ENCODE results near the gene RALGPS1.

The RALGPS1 gene

DNA sequence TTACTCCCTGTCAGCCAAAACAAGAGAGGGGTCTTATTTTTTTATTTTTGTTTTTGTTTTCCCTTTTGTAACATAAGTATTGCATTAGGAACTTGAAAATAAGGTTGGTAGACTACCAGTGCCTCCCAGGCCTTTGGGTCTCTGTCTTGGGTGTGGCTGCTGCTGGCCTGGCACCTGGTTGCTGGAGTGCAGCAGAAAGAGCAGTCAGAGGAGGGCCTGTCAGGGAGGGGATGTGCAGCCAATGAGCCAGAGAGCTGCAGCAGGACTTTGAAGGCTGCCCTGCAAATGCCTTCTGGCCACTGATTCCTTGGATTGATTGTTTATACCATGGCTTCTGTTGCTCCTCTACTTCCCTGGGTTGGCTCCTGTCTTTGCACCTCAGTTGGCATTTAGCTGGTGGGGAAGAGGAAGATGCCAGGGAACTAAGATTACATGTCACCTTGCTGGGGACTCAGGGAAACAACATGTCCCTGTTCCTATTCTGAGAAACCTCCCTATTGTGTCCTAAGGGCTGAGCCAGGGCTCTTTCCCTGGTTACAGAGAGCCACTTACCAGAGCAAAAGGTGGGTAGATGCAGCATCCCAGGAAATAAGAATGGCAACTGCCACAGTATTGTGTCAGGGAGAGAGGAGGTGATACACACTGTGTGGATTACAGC, 141.3 kb downstream of the RALGPS1 start:
- no peak for DNase-seq

DNA sequence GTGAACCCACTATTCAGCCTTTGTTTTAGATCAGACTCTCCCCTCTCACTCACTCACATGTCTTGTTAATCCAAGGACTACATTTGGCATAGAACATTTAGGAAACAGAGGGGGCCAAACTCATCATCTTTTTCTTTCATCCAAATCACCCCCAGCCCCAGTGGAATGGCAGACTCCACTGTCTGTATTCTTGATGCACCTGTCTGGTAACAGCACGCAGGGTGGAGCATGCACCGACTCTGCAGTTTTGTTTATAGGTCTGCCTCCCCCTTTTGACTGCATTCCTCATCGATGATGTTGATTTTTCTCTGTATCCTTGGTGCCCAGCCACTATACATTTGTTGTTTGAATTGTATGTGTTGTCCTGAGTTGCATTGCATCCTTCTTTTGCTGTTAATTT, 141.9 kb downstream of the RALGPS1 start:
- DNase-seq = no peak

DNA sequence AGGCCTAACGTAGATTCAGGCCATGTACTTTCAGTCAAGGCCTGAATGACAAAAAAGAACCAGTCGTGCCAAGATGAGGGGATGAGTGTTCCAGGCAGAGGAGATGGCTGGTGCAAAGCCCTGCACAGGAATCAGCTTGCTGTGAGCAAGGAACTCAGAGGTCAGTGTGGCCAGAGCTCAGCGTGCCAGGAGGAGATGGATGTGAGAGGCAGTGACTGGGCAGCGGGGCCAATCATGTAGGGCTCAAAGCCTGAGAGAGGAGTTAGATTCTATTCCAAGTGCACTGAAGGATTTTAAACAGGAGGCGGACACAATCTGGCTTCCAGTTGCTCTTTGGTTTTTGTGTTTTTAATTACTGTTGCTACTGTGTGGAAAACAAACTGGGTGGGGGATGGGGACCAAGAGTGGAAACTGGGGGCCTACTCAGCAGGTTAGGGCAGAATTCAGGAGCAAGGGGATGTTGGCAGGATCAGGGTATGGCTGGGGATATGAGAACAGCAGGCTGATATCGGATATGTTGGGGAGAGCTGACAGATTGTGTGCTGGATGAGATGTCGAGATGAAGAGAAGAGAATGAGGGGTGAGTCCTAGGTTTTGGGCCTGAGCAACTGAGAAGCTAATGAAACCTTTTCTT, 143.5 kb downstream of the RALGPS1 start:
- no peak for DNase-seq

DNA sequence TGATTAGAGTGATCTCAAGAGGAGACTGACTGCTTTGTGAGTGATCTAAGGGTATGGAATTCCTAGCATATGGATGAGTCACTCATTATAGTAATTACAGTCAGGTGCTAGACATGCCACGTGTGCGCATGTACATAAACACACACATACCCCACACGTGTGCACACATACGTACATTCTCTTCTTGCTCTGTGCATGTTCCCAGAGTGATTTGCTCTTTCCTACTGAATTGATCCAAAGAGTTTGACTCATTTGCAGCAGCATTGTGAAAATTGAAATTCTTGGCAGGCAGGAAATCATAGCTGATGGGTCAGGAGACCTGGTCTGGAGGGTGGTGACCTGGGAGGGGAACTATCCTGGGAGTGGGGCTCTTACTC, 144.1 kb downstream of the RALGPS1 start:
- DNase-seq = no peak

DNA sequence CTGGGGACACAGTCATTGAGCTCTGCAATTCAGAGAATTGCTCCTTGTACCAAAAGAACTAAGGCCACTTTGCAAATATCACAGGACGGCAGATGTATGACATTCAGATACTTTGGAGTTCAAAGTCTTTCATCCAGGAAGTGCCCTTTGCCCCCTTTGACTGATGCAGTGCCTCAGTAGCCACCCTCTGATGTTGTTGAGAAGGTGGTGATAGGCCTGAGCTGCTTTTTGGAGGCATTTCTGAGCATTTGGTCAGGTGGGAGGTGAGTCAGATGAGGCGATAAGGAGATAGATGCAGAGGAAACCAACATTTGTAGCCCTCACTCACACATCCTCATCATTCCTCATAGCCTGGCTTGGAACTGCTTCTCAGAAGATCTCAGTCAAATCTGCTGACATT, 144.4 kb downstream of the RALGPS1 start:
- DNase-seq = no peak

DNA sequence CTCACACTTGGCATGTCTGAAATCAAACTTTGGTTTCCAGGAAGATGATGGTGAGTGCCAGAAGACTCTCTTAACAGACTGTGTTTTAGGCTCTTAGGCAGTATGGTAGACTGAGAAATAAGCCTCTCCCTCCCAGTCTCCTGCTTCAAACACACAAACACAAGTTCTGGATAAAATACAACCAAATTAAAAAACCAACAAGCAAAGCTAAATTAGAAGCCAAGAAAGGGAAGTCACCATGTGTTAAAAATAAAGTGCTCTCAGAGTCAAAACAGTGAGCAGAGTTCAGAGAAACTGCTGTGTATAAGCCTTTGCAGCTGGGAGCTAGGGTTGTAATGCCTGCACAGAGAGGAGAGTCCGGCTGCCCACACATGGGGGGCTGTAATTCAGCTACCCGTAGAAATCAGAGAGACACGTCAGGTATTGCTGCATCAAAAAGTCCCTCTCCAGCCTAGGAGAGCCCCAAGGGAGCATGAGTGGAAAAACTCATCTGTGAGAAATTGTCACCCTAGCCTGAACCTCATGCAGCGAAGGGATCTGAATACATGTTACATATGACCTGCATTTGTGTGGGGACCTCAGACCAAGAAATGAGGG, 145.3 kb downstream of the RALGPS1 start:
- no peak for DNase-seq

DNA sequence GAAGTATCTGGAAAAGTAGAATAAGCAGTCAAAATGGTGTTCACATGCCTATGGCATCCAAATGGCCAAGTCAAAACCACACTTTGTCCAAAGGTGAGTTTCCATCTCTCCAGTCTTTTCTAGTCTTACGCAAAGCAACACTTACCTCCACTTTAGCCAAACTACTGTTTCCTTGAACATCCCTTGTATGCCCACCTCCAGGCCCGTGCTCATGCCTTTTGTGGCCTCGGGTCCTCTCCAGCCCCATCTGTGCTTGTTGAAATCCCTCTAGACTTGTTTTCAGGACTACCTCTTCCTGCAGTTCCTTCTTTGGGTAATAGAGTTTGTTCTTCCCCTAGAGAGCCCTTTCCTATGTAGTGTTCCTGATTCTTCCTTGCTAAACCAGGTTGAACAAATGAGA, 146.8 kb downstream of the RALGPS1 start:
- DNase-seq = no peak

DNA sequence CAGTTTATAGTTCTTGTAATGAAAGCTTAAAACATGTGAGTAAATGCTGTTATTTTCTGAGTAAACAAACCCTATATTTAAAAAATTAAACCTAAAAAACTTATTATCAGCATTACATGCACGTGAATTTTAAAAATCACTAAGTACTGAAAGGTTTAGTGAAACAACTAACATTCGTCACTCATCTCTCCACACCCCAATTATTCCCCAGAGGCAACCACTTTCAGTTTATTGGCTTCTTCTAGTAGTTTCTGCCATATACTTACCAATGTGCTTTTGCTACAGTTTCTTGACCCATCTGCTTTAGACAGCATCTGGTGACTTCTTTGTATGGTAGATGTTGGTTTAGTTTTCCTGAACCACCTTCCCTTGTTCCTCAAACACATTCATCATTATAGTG, 149.8 kb downstream of the RALGPS1 start:
- DNase-seq = no peak

DNA sequence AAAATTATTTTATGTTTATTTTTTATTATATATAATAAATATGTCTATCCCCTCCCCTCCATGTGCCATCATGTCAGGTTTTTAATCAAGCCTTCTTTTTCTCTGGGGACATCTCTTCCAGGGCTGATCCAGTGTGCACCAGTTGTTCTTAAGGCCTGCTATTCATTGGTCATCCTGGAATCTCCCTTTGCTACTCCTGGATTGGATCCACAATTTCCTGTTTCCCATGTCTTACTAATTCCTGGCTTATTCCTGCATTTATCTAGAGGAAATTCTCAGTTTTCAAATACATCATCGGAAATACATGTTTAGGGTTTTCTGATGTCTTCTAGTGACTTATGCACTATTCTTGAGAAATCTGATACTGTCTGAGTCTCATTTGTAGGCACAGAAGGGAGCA, 151.0 kb downstream of the RALGPS1 start:
- no peak for DNase-seq

DNA sequence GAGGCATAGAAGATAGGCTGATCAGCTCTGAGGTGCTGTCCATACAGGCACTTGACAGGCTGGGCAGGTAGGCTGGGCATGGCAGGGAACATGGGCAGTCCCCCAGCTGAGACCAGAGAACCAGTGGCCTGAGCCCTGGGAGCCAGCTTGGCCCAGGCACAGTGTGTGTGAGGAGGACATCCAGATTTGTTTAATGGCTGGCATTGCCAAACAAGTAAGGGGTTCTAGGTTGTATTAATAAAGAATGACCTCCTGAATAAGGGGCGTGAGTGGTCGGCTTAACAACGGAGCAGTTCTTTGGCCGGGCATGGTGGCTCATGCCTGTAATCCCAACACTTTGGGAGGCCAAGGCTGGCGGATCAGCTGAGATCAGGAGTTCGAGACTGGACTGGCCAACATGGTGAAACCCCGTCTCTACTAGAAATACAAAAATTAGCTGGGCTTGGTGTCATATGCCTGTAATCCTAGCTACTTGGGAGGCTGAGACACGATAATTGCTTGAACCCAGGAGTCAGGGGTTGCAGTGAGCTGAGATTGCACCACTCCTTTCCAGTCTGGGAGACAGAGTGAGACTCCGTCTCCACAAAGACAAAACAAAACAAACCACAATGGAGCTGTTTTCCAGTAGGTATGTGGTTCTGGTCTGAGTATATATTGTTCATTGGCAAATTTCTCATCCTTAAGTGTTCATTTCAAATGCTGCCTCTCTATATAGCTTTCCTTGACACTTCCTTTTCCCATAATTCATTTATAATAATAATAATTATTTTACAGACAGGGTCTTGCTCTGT, 151.7 kb downstream of the RALGPS1 start:
- DNase-seq = no peak

DNA sequence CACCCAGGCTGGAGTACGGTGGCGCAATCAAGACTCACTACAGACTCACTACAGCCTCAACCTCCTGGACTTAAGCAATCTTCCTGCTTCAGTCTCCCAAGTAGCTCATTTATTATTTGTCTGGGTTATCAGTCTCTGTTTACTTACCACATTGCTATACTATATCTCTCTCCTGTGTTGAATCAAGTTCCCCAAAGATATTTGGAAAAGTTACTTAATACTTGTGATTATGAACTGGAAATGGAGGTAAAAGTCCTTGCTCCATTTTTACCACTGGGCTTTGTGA, 152.2 kb downstream of the RALGPS1 start:
- DNase-seq = no peak

DNA sequence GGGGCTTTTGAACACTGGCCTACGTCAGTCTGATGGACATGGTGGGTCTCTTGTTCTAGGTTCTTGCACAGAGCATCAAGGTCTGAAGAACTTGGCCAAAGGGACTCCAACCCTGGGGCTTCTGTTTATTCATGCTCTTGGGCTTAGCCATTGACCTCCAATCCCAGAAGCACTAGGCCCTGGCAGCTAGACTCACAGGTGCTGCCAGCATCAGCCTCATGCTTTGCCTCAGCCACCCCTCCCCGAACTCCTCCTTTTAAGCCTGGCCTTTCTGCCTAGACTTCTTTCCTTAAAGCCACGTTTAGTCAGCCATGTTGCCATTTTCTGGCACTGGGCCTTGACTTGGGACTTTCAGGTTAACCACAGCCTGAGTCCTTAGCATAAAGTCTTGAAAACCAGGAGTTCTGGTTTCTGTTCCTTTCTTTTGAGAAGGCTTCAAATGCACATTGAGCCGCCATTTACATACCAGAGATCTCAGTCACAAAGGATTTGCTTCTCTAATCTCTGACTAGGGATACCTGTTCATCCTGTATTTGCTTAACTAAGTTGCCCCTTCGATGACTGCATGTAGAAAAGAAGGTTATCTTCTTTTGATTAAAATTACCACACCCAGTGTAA, 153.1 kb downstream of the RALGPS1 start:
- no peak for DNase-seq

DNA sequence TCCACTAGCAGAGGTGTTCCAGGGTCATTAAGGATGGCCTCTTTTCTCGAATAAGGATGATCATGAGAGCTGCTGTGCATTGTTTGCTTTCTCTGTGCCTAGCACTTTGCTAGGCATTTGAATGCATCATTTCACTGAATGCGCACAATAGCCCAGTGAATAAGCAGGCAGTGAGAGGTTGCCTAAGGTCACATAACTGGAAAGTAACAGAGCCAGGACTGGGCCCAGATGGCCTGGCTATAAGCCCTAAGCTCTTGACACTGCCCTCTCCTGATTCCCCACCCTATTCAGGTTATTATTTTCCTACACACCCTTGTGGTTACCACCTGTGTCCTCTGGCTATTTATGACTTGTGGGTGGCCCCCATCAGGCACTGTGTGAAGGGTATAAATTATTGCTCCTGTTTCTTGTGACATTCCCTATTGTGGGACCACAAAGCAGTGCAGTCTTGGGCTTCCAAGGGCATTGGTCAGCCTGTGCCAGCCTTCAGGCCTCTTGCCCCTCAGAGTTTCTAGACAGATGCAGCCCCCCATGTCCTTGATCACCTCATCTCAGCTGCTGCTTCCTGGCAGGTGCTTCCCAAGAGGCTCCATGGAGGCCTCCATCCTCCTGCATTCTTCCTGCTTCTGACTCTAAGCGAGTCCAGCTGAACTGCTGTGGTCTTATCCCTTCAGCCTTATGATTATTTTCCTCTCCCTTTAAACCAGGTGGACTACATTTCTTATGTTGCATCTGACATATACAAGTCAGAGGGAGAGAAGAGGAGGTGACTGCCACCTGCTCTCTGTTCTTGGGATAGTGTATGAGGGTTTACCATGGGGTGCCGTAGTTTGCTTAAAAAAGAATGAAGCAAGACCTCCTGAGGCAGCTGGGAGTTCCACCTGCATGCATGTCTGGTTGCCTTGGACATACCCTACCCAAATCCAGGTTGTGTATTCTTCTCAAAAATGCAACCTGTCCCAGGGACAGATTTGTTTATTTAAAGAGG, 160.3 kb downstream of the RALGPS1 start:
- DNase-seq = no peak

DNA sequence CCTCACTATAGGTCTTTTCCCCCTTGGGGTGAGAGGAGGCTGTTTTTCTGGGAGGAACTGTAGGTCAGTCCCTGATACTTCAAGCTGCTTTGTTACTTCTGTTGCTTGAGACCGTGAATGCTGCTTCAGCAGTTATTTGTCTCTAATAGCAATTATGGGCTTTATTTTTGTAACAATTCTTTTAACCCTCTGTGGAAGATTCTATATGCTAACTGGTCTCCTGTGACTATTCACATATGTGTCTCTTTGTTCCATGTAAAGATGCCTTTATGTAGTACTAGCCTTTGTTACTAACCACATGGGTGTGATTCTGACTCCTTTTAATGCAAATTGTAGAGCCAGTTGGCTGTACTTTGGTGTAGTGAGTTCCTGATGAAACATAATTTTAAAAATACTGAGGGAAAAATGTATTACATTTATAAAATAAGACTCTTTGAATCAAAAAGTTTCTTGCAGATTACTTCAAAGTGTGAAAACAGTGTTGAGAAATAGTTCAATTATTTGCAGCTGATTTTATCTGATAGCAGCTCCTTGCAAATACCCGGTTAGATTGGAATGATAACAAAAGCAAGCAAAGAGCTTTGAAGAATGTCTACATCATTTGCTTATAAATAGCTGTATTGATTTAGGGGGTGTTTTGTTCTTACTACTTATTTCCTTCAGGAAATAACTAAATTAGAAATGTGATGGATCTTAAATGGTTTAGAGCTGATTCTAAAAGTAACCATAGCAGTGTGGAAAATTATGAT, 161.2 kb downstream of the RALGPS1 start:
- DNase-seq = no peak

DNA sequence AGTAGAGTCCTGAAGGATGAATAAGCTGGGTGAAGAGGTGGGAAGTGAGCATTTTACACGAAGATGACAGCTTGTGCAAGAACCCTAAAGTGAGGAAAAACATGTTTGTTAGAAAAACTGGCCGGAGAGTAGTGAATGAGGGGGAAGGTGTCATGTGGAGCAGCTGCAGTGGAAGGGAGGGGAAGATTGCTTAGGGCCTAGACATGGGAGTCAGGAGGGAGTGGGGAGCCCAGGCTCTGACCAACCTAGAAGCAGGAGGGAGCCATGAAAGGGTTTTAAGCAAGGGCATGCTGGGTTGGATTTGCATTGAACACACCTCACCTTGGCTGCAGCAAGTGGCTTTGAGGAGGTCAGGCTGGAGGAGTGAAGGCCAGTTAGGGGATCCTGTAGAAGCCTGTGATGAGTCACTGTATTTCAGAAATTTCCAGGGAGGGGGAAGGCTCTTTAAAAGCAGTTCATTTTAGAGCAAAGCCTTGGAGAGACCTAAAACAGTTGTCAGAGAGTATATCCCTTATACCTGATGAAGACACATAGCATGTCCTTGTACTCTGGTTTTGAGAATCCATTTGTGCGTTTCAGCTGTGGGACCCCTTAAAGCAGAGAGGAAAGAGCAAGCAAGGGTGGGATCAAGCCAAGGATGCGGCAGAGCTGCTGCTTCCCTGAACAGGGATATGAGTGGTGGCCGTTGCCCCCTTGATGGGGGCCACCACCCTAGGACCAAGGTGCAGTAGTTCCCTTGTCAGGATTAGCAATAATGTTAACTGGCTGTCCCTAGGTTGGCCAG, 162.5 kb downstream of the RALGPS1 start:
- DNase-seq = no peak

DNA sequence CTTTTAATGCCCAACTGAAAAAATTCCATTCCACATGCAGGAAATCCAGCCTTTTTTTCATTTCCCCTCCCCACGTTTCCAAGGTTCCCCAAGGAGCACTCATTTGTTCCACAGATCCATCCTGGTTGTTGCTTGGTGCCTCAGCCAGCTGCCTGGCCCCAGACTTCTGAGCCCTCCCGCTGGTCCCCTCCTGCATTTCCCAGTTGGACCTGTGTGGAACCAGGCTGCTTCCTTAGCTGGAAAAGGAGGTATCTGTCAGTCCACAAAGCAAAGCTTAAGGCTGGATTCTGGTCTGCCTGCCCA, 163.0 kb downstream of the RALGPS1 start:
- DNase-seq = no peak

DNA sequence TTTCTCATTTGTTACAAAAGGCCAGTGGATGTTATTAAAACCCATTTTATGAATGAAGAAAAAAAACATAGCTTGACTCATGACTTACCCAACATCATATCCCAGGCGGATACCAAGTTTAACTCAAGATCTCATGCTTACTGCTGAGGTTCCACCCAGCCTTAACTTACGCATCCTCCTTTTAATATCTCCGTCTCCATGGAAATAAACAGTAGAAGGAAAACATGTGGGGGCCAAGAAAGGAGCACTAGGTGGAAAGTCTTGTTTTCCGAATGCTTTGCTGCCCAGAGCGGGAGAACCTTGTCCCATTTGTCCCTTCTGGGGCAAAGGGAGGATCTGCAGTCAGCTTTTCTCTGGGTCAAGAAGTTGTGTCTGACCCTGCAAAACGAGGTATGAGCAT, 163.8 kb downstream of the RALGPS1 start:
- no peak for DNase-seq

DNA sequence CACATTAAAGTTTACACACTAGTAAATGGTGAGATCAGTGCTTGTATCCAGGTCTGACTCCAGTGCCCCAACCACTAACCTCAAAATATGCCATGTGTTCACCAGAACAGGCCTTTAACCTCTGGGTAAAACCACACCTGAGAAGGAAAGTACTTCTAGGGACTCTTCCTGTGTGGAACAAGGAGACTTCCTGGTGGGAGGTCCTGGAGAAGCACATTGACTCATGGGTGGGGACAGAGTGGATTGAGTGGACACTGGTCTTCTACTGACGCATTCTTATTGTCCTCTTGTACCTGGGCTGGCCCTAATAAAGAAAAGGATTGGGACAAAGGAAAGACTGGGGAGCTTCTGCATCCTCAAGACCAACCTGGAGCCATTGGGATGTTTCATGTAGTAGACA, 164.4 kb downstream of the RALGPS1 start:
- DNase-seq = no peak

DNA sequence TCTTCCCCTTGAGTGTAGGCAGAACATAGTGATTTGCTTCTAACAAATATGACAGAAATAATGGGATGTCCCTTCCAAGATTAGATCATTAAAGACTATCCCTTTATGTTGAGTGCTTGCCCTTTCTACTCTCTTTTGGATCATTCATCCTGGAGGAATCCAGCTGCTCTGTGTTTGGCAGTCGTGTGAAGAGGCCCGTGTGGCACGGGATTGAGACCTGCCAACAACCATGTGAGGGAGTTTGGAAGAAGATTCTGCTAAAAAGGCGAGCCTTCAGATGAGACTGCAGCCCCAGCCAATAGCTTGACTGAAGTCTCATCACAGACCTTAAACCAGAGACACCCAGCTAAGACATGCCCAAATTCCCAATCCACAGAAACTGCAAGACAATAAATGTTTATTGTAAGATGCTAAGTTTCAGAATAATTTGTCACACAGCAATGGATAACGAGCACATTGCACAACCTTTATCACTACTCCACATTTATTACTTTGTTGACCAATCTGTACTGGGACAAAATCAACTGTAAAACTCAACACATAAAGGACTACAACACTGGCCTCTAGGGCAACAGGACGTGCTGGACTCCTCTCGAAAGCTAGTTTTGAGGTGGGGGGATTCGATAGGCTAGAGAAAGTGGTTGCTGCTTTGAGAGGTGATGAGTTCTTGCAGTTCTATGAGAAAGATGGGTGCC, 165.0 kb downstream of the RALGPS1 start:
- no peak for DNase-seq

Data from activated CD8-positive, alpha-beta memory T cell treated with anti-CD3 and anti-CD28 coated beads, Interleukin-2, amount 50 U/mL, for 4 hours (primary cell).